ENCODE measurements around the gene OGDH.
A peak's percentile ranks its signal among the peaks of the same experiment; 100 is the strongest.

Gene OGDH

GRCh38 chr7:44609829-44610228, 3.4 kb downstream of the OGDH start:
- TF ChIP-seq, protein P1, sequence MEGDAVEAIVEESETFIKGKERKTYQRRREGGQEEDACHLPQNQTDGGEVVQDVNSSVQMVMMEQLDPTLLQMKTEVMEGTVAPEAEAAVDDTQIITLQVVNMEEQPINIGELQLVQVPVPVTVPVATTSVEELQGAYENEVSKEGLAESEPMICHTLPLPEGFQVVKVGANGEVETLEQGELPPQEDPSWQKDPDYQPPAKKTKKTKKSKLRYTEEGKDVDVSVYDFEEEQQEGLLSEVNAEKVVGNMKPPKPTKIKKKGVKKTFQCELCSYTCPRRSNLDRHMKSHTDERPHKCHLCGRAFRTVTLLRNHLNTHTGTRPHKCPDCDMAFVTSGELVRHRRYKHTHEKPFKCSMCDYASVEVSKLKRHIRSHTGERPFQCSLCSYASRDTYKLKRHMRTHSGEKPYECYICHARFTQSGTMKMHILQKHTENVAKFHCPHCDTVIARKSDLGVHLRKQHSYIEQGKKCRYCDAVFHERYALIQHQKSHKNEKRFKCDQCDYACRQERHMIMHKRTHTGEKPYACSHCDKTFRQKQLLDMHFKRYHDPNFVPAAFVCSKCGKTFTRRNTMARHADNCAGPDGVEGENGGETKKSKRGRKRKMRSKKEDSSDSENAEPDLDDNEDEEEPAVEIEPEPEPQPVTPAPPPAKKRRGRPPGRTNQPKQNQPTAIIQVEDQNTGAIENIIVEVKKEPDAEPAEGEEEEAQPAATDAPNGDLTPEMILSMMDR (conservative IDR thresholded peaks at IDR 0.05; ENCODE audit: low read length), result no peak
- no peak overlapping the region for H3K4me3 ChIP-seq (ENCODE audit: low read length)
- DNase-seq (ENCODE audit: low read depth), result no peak

GRCh38 chr7:44615149-44615611, 8.8 kb downstream of the OGDH start:
- TF ChIP-seq, protein P1 (conservative IDR thresholded peaks at IDR 0.05; ENCODE audit: low read length), result no peak
- DNase-seq (ENCODE audit: low read depth), result no peak

GRCh38 chr7:44615793-44616192, 9.4 kb downstream of the OGDH start:
- TF ChIP-seq, protein P1 (conservative IDR thresholded peaks at IDR 0.05; ENCODE audit: low read length), result no peak
- no peak overlapping the region for H3K4me3 ChIP-seq (ENCODE audit: low read length)
- DNase-seq (ENCODE audit: low read depth), result no peak

More at GRCh38 chr7:44615149-44615611, 8.8 kb downstream of the OGDH start:
- H3K4me3 ChIP-seq (ENCODE audit: low read length), result no peak overlapping the region

DNA sequence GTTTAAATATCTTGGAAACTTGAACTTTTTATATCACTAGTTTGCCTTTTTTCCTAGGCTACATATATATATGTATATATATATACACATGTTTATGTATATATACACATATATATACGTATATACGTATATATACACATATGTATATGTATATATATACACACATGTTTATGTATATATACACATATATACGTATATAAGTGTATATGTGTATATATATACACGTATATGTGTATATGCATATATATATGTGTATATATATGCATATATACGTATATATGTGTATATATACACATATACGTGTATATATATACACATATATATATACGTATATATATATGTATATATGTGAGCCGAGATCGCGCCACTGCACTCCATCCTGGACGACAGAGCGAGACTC, 10.1 kb downstream of the OGDH start:
- no peak for DNase-seq (ENCODE audit: low read depth)
- TF ChIP-seq, protein P1 (conservative IDR thresholded peaks at IDR 0.05; ENCODE audit: low read length), result no peak
- H3K4me3 ChIP-seq (ENCODE audit: low read length), result no peak overlapping the region

DNA sequence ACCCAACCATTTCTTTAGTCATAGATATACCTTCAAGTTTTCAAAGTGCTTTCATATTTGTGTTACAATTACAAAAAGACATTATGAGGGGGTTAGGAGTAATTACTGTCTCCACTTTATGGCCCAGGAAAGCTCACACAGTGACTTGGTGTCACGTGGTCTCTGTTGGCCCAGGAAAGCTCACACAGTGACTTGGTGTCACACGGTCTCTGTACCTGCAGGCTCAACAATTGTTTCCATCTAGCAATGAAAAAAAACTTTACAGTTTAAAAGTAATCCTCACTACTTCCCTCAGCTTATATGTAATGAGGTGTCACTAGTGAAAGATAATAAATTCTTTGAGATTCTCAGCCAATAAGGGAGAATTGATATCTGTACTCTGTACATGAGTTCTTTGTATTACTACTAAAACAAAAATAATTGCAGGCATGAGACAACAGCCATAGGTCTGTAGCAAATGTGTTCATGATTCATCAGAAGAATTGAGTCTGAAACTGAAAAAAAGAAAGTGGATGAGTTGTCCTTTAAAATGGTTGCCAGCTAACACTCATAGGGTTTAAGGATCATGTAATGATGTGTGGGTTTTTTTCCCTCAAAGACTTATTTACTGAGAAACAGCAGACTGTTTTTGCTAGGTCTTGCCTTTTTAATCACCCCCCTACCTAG, 10.9 kb downstream of the OGDH start:
- peak; percentile 69 for DNase-seq (ENCODE audit: low read depth)
- TF ChIP-seq, protein P1 (conservative IDR thresholded peaks at IDR 0.05; ENCODE audit: low read length), result no peak
- no peak overlapping the region for H3K4me3 ChIP-seq (ENCODE audit: low read length)

- TF ChIP-seq, protein P1 (conservative IDR thresholded peaks at IDR 0.05; ENCODE audit: low read length), result no peak
- no peak overlapping the region for H3K4me3 ChIP-seq (ENCODE audit: low read length)
- no peak for DNase-seq (ENCODE audit: low read depth)
These were observed 11.6 kb downstream of the OGDH start for GRCh38 chr7:44618045-44618444.

- no peak overlapping the region for H3K4me3 ChIP-seq (ENCODE audit: low read length)
- TF ChIP-seq, protein P1 (conservative IDR thresholded peaks at IDR 0.05; ENCODE audit: low read length), result no peak
- DNase-seq (ENCODE audit: low read depth), result no peak
These were observed 12.3 kb downstream of the OGDH start for GRCh38 chr7:44618753-44619152.

Data from AG10803 (cell line).